H9 (cell line): ENCODE measurements around the gene ASH1L. TPM values are rescaled to one million over a fixed set of nuclear protein-coding genes. Genes with fewer than 3 reads are reported as not detected.
"Not testable (repeated sequence)": the region's sequence is repeated elsewhere in the genome, so short reads cannot be mapped to it uniquely, and the experiment has no call there.

Experiments used
- DNase-seq: peaks from one replicate; pipeline ENCODE4 v3.0.0-alpha.2; 2017
- H2AFZ ChIP-seq: one replicate; pipeline ENCODE4 v1.6.1; 2013; ENCODE audit warnings: mild to moderate bottlenecking, low read length, control low read depth, moderate library complexity
- H2AK5ac ChIP-seq: 2 replicates; pipeline ENCODE4 v1.6.1; 2013; ENCODE audit warnings: low read length, control low read depth, mixed read lengths; ENCODE audit not compliant: insufficient read length
- H2BK120ac ChIP-seq: one replicate; pipeline ENCODE4 v1.6.1; 2013; ENCODE audit warnings: low read depth, mild to moderate bottlenecking, low read length, control low read depth, inconsistent platforms; ENCODE audit not compliant: poor library complexity, severe bottlenecking
- H2BK12ac ChIP-seq: 2 replicates; pipeline ENCODE4 v1.6.1; 2013; ENCODE audit warnings: low read length, control low read depth, mixed read lengths, low read depth; ENCODE audit not compliant: insufficient read length
- H2BK15ac ChIP-seq: 2 replicates; pipeline ENCODE4 v1.6.1; 2013; ENCODE audit warnings: low read depth, low read length, control low read depth
- H2BK20ac ChIP-seq: one replicate; pipeline ENCODE4 v1.6.1; 2013; ENCODE audit warnings: low read depth, mild to moderate bottlenecking, low read length, control low read depth, inconsistent platforms; ENCODE audit not compliant: poor library complexity, severe bottlenecking
- H2BK5ac ChIP-seq: 2 replicates; pipeline ENCODE4 v1.6.1; 2013; ENCODE audit warnings: low read length, control low read depth, mixed read lengths; ENCODE audit not compliant: insufficient read length
- H3K14ac ChIP-seq: 2 replicates; pipeline ENCODE4 v1.6.1; 2013; ENCODE audit warnings: low read length, control low read depth; ENCODE audit not compliant: insufficient read depth
- H3K18ac ChIP-seq: 2 replicates; pipeline ENCODE4 v1.6.1; 2013; ENCODE audit warnings: low read depth, mild to moderate bottlenecking, mixed read lengths, low read length, control low read depth; ENCODE audit not compliant: insufficient read length
- H3K23ac ChIP-seq: 2 replicates; pipeline ENCODE4 v1.6.1; 2013; ENCODE audit warnings: low read length, control low read depth, mixed read lengths, low read depth; ENCODE audit not compliant: insufficient read length
- H3K23me2 ChIP-seq: 2 replicates; pipeline ENCODE4 v1.6.1; 2013; ENCODE audit warnings: low read depth, mild to moderate bottlenecking, mixed read lengths, low read length, control low read depth; ENCODE audit not compliant: insufficient read length, poor library complexity, severe bottlenecking
- H3K27ac ChIP-seq: 2 replicates; pipeline ENCODE4 v1.5.1; 2013; ENCODE audit warnings: low read length, control low read depth, mixed read lengths, low read depth; ENCODE audit not compliant: insufficient read length
- H3K27me3 ChIP-seq: 2 replicates; pipeline ENCODE4 v1.6.1; 2013; ENCODE audit warnings: low read length, control low read depth, inconsistent platforms; ENCODE audit not compliant: insufficient read depth
- H3K4ac ChIP-seq: 2 replicates; pipeline ENCODE4 v1.6.1; 2013; ENCODE audit warnings: low read depth, mild to moderate bottlenecking, control low read depth, inconsistent platforms, low read length, moderate library complexity
- H3K4me1 ChIP-seq: 2 replicates; pipeline ENCODE4 v1.6.1; 2013; ENCODE audit warnings: low read length, control low read depth, inconsistent platforms; ENCODE audit not compliant: insufficient read depth
- H3K4me2 ChIP-seq: 2 replicates; pipeline ENCODE4 v1.6.1; 2013; ENCODE audit warnings: low read length, control low read depth, mixed read lengths; ENCODE audit not compliant: insufficient read length, insufficient read depth
- H3K56ac ChIP-seq: 2 replicates; pipeline ENCODE4 v1.6.1; 2013; ENCODE audit warnings: low read depth, mild to moderate bottlenecking, mixed read lengths, low read length, control low read depth; ENCODE audit not compliant: insufficient read length
- H3K79me1 ChIP-seq: 2 replicates; pipeline ENCODE4 v1.6.1; 2013; ENCODE audit warnings: low read depth, mild to moderate bottlenecking, moderate library complexity, low read length, control low read depth, inconsistent platforms; ENCODE audit not compliant: insufficient read depth, poor library complexity, severe bottlenecking
- H3K79me2 ChIP-seq: 2 replicates; pipeline ENCODE4 v1.6.1; 2013; ENCODE audit warnings: low read length, control low read depth, inconsistent platforms; ENCODE audit not compliant: insufficient read depth
- H3K9ac ChIP-seq: 2 replicates; pipeline ENCODE4 v1.6.1; 2013; ENCODE audit warnings: low read length, control low read depth, mixed read lengths; ENCODE audit not compliant: insufficient read length; ENCODE audit errors: extremely low read depth
- H3K9me3 ChIP-seq: one replicate; pipeline ENCODE4 v1.6.1; 2013; ENCODE audit warnings: low read depth, low read length, inconsistent platforms; ENCODE audit not compliant: control insufficient read depth
- H3T11ph ChIP-seq: one replicate; pipeline ENCODE4 v1.6.1; 2013; ENCODE audit warnings: mild to moderate bottlenecking, low read length, control low read depth, inconsistent platforms
- H4K20me1 ChIP-seq: one replicate; pipeline ENCODE4 v1.6.1; 2013; ENCODE audit not compliant: control insufficient read depth, insufficient read length, insufficient read depth
- H4K5ac ChIP-seq: 2 replicates; pipeline ENCODE4 v1.6.1; 2013; ENCODE audit warnings: low read depth, mild to moderate bottlenecking, mixed read lengths, low read length, control low read depth; ENCODE audit not compliant: insufficient read length
- H4K8ac ChIP-seq: replicated peaks from 2 replicates; pipeline ENCODE4 v1.6.1; 2013; ENCODE audit warnings: low read length, control low read depth, mixed read lengths, low read depth; ENCODE audit not compliant: insufficient read length
- H4K91ac ChIP-seq: 2 replicates; pipeline ENCODE4 v1.6.1; 2013; ENCODE audit warnings: low read depth, mild to moderate bottlenecking, moderate library complexity, mixed read lengths, low read length, control low read depth; ENCODE audit not compliant: insufficient read length
- H3K27ac Mint-ChIP-seq, 3 experiments: 2 replicates in 2 of 3; 3 replicates in 1 of 3; pipeline ENCODE4 v1.8.0; 2020 to 2021; ENCODE audit warnings: mixed read lengths in 3 of 3, mild to moderate bottlenecking in 1 of 3, moderate library complexity in 1 of 3
- H3K27me3 Mint-ChIP-seq: 2 replicates; pipeline ENCODE4 v1.8.0; 2021; ENCODE audit warnings: low read depth, mild to moderate bottlenecking, moderate library complexity, mixed read lengths
- H3K36me3 Mint-ChIP-seq, 3 experiments: 2 replicates in 2 of 3; 3 replicates in 1 of 3; pipeline ENCODE4 v1.8.0; 2020 to 2021; ENCODE audit warnings: low read depth in 3 of 3, mixed read lengths in 3 of 3; ENCODE audit not compliant: insufficient read depth in 1 of 3
- H3K4me1 Mint-ChIP-seq, 2 experiments: 2 replicates each; pipeline ENCODE4 v1.8.0; 2020; ENCODE audit warnings: mixed read lengths in 2 of 2
- H3K4me3 Mint-ChIP-seq, 2 experiments: 2 replicates in 1 of 2; 3 replicates in 1 of 2; pipeline ENCODE4 v1.8.0; 2020 to 2021; ENCODE audit warnings: mild to moderate bottlenecking in 2 of 2, mixed read lengths in 2 of 2, moderate library complexity in 1 of 2
- H3K9me3 Mint-ChIP-seq, 2 experiments: 2 replicates in 1 of 2; 3 replicates in 1 of 2; pipeline ENCODE4 v1.8.0; 2020; ENCODE audit warnings: mild to moderate bottlenecking in 2 of 2, mixed read lengths in 2 of 2, moderate library complexity in 1 of 2
- WGBS: extraction: QIAGEN DNeasy Blood & Tissue Kit; methylation state at CpG from one replicate; pipeline ENCODE4 v1.1.7; 2013; ENCODE audit warnings: missing lambda C conversion rate, low lambda C conversion rate, mixed read lengths; ENCODE audit not compliant: insufficient read length; ENCODE audit errors: extremely low coverage; 5-methylcytosine and 5-hydroxymethylcytosine counted together
- total RNA-seq: library from RNA; stranded (reverse); gene quantifications from 2 replicates; pipeline ENCODE4 v1.2.1, GENCODE V29; 2021
- TF ChIP-seq, protein P1 (sequence below): fragments of 200-600 bp; sonication (generic); conservative IDR thresholded peaks from 3 replicates; pipeline ENCODE4 v1.8.0; 2021; ENCODE audit warnings: antibody characterized with exemption, mild to moderate bottlenecking

ASH1L gene
- total RNA-seq, 1 experiment from 2014 or later, result 32.8 TPM

DNA sequence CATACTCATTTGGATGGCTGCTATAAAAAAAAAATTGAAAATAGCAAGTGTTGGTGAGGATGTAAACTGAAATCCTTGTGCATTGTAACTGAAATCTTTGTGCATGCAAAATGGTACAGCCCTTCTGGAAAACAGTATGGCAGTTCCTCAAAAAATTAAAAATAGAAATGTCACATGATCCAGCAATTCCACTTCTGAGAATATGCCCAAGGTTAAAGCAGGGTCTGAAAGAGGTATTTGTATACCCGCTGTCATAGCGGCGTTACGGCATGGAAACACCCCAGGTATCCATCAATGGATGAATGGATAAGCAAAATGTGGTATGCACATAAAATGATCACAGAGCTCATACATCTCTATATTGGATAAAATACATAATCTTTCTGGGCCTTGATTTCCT lies 125.2 kb downstream of the ASH1L start:
- Histone ChIP-seq H3K4me2 (no peak overlapping the region), H4K8ac (no peak overlapping the region), H3T11ph (no peak overlapping the region), H2BK20ac (no peak overlapping the region), H3K56ac (no peak overlapping the region), H3K18ac (no peak overlapping the region), H3K9ac (no peak overlapping the region), H2BK15ac (no peak overlapping the region), H4K20me1 (no peaks in the 10 kb centered on the region), H3K23ac (no peak overlapping the region), H3K27ac (no peak overlapping the region), H3K9me3 (no peaks in the 10 kb centered on the region), H4K5ac (no peak overlapping the region), H2BK120ac (no peak overlapping the region), H3K27me3 (no peaks in the 10 kb centered on the region), H2BK5ac (no peak overlapping the region), H4K91ac (no peak overlapping the region), H3K4me1 (no peaks in the 10 kb centered on the region; the same call in 1 of the 2 replicates), H2AK5ac (no peak overlapping the region), H3K79me1 (no peaks in the 10 kb centered on the region), H3K79me2 (no peaks in the 10 kb centered on the region), H2BK12ac (no peak overlapping the region), H3K23me2 (no peaks in the 10 kb centered on the region), H2AFZ (no peak overlapping the region), H3K4ac (no peak overlapping the region), H3K14ac (no peak overlapping the region)
- no peak overlapping the region for H3K4me3 Mint-ChIP-seq
- H3K27me3 Mint-ChIP-seq, result no peaks in the 10 kb centered on the region
- H3K36me3 Mint-ChIP-seq, result peaks cover 12 to 28% (median 26%) of the 10 kb centered on the region in 3 experiments; a peak in 6 of 7 replicates
- H3K27ac Mint-ChIP-seq, result no peak overlapping the region
- no peak for DNase-seq
- TF ChIP-seq, protein P1, sequence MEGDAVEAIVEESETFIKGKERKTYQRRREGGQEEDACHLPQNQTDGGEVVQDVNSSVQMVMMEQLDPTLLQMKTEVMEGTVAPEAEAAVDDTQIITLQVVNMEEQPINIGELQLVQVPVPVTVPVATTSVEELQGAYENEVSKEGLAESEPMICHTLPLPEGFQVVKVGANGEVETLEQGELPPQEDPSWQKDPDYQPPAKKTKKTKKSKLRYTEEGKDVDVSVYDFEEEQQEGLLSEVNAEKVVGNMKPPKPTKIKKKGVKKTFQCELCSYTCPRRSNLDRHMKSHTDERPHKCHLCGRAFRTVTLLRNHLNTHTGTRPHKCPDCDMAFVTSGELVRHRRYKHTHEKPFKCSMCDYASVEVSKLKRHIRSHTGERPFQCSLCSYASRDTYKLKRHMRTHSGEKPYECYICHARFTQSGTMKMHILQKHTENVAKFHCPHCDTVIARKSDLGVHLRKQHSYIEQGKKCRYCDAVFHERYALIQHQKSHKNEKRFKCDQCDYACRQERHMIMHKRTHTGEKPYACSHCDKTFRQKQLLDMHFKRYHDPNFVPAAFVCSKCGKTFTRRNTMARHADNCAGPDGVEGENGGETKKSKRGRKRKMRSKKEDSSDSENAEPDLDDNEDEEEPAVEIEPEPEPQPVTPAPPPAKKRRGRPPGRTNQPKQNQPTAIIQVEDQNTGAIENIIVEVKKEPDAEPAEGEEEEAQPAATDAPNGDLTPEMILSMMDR, result no peak
- H3K9me3 Mint-ChIP-seq, result no peaks in the 10 kb centered on the region
- WGBS, result no CpG with 5 or more reads among the region's 4 CpGs
- peaks cover 8 to 13% of the 10 kb centered on the region in 2 experiments for H3K4me1 Mint-ChIP-seq

DNA sequence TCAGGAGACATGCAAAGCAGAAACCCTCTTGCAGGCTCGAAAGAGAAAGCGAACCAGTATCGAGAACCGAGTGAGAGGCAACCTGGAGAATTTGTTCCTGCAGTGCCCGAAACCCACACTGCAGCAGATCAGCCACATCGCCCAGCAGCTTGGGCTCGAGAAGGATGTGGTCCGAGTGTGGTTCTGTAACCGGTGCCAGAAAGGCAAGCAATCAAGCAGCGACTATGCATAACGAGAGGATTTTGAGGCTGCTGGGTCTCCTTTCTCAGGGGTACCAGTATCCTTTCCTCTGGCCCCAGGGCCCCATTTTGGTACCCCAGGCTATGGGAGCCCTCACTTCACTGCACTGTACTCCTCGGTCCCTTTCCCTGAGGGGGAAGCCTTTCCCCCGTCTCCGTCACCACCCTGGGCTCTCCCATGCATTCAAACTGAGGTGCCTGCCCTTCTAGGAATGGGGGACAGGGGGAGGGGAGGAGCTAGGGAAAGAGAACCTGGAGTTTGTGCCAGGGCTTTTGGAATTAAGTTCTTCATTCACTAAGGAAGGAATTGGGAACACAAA lies 128.7 kb downstream of the ASH1L start:
- not testable (repeated sequence) for H2BK5ac ChIP-seq, H3K14ac ChIP-seq, H2BK120ac ChIP-seq, H2AK5ac ChIP-seq, H2BK20ac ChIP-seq, H4K91ac ChIP-seq, H3K56ac ChIP-seq, H2AFZ ChIP-seq, DNase-seq, H3K4me3 Mint-ChIP-seq, H2BK12ac ChIP-seq, H3K27me3 ChIP-seq, H3K4me1 ChIP-seq, H3K4me2 ChIP-seq, H3K27me3 Mint-ChIP-seq, H3K27ac ChIP-seq, H4K5ac ChIP-seq, H3T11ph ChIP-seq, H3K9me3 Mint-ChIP-seq, H3K79me2 ChIP-seq, H3K23me2 ChIP-seq, H4K8ac ChIP-seq, H3K79me1 ChIP-seq, H2BK15ac ChIP-seq, H3K18ac ChIP-seq, H4K20me1 ChIP-seq, H3K4me1 Mint-ChIP-seq, H3K23ac ChIP-seq, H3K9me3 ChIP-seq, H3K9ac ChIP-seq, H3K4ac ChIP-seq
- no CpG with 5 or more reads among the region's 14 CpGs for WGBS
- Mint-ChIP-seq H3K36me3 (peaks cover 32 to 44% (median 42%) of the 10 kb centered on the region in 3 experiments), H3K27ac (peak overlapping the region; percentile 80 to 86 (median 84); a peak in 3 of 7 replicates)
